Measurements from ENCODE around the gene NID1. TPM values are rescaled to one million over a fixed set of nuclear protein-coding genes. Genes with fewer than 3 reads are reported as not detected.

Gene NID1
- polyA plus RNA-seq, 1 donor from 2014 or later: 0.04 TPM

DNA sequence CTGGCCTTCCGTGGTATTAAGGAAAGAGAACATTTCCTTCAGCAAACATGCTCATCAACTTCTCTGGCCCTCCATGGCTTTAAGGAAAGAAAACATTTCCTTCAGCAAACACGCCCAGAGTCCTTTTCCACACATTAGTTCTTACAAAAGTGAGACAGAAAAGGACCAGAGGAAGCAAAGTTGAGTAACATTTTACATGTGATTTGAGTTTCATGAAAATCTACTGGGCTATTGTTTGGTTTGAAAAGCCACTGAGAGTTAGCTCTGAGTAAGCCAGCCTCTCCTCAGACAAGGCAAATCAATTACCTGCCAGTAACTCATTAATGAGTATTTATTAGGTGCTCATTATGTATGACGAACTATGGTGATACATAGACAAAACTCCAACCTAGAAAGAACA lies 78.0 kb downstream of the NID1 start:
- Histone ChIP-seq H3K36me3 (ENCODE audit: insufficient read depth, low read length) (no peaks in the 10 kb centered on the region), H2AFZ (ENCODE audit: low read depth, low read length) (no peak overlapping the region), H3K4me3 (ENCODE audit: low read length) (no peak overlapping the region), H3K9me2 (ENCODE audit: insufficient read depth, low read length) (no peaks in the 10 kb centered on the region), H3K27me3 (ENCODE audit: insufficient read depth, low read depth, low read length) (no peaks in the 10 kb centered on the region), H3K4me2 (ENCODE audit: low read length) (no peak overlapping the region), H4K20me1 (ENCODE audit: insufficient read depth) (no peaks in the 10 kb centered on the region), H3K79me2 (replicated peaks; ENCODE audit: insufficient read depth, low read length) (no peaks in the 10 kb centered on the region), H3K9ac (ENCODE audit: low read length) (no peak overlapping the region), H3F3A (ENCODE audit: insufficient read depth, low read length, poor library complexity, severe bottlenecking) (no peaks in the 10 kb centered on the region), H3K27ac (ENCODE audit: low read length) (no peak overlapping the region), H3K9me3 (ENCODE audit: low read length) (peaks cover 9% of the 10 kb centered on the region)
- TF ChIP-seq, protein P1, sequence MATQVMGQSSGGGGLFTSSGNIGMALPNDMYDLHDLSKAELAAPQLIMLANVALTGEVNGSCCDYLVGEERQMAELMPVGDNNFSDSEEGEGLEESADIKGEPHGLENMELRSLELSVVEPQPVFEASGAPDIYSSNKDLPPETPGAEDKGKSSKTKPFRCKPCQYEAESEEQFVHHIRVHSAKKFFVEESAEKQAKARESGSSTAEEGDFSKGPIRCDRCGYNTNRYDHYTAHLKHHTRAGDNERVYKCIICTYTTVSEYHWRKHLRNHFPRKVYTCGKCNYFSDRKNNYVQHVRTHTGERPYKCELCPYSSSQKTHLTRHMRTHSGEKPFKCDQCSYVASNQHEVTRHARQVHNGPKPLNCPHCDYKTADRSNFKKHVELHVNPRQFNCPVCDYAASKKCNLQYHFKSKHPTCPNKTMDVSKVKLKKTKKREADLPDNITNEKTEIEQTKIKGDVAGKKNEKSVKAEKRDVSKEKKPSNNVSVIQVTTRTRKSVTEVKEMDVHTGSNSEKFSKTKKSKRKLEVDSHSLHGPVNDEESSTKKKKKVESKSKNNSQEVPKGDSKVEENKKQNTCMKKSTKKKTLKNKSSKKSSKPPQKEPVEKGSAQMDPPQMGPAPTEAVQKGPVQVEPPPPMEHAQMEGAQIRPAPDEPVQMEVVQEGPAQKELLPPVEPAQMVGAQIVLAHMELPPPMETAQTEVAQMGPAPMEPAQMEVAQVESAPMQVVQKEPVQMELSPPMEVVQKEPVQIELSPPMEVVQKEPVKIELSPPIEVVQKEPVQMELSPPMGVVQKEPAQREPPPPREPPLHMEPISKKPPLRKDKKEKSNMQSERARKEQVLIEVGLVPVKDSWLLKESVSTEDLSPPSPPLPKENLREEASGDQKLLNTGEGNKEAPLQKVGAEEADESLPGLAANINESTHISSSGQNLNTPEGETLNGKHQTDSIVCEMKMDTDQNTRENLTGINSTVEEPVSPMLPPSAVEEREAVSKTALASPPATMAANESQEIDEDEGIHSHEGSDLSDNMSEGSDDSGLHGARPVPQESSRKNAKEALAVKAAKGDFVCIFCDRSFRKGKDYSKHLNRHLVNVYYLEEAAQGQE (IDR thresholded peaks at IDR 0.05; ENCODE audit: borderline replicate concordance): no peak

GRCh38 chr1:235984041-235984825 lies 80.7 kb downstream of the NID1 start:
- Histone ChIP-seq H2AFZ (ENCODE audit: low read depth, low read length) (no peak overlapping the region), H3K4me3 (ENCODE audit: low read length) (no peak overlapping the region), H4K20me1 (ENCODE audit: insufficient read depth) (no peaks in the 10 kb centered on the region), H3K27me3 (ENCODE audit: insufficient read depth, low read depth, low read length) (no peaks in the 10 kb centered on the region), H3K4me2 (ENCODE audit: low read length) (no peak overlapping the region), H3F3A (ENCODE audit: insufficient read depth, low read length, poor library complexity, severe bottlenecking) (no peaks in the 10 kb centered on the region), H3K9me3 (ENCODE audit: low read length) (peaks cover 1% of the 10 kb centered on the region), H3K79me2 (replicated peaks; ENCODE audit: insufficient read depth, low read length) (no peaks in the 10 kb centered on the region), H3K27ac (ENCODE audit: low read length) (no peak overlapping the region), H3K9ac (ENCODE audit: low read length) (no peak overlapping the region), H3K36me3 (ENCODE audit: insufficient read depth, low read length) (no peaks in the 10 kb centered on the region), H3K9me2 (ENCODE audit: insufficient read depth, low read length) (no peaks in the 10 kb centered on the region)
- TF ChIP-seq POLR2AphosphoS5 (IDR thresholded peaks at IDR 0.05) (no peak), TAF1 (IDR thresholded peaks at IDR 0.05; ENCODE audit: low read depth) (no peak), EP300 (conservative IDR thresholded peaks at IDR 0.05; ENCODE audit: poor library complexity, severe bottlenecking) (no peak), RAD21 (conservative IDR thresholded peaks at IDR 0.05) (no peak), EZH2 (IDR thresholded peaks at IDR 0.05; ENCODE audit: borderline replicate concordance, insufficient read depth, low read length, poor library complexity, severe bottlenecking) (no peak), MXI1 (conservative IDR thresholded peaks at IDR 0.05; ENCODE audit: poor library complexity, severe bottlenecking) (no peak), SMC3 (conservative IDR thresholded peaks at IDR 0.05; ENCODE audit: poor library complexity) (no peak)
- TF ChIP-seq, protein P2, sequence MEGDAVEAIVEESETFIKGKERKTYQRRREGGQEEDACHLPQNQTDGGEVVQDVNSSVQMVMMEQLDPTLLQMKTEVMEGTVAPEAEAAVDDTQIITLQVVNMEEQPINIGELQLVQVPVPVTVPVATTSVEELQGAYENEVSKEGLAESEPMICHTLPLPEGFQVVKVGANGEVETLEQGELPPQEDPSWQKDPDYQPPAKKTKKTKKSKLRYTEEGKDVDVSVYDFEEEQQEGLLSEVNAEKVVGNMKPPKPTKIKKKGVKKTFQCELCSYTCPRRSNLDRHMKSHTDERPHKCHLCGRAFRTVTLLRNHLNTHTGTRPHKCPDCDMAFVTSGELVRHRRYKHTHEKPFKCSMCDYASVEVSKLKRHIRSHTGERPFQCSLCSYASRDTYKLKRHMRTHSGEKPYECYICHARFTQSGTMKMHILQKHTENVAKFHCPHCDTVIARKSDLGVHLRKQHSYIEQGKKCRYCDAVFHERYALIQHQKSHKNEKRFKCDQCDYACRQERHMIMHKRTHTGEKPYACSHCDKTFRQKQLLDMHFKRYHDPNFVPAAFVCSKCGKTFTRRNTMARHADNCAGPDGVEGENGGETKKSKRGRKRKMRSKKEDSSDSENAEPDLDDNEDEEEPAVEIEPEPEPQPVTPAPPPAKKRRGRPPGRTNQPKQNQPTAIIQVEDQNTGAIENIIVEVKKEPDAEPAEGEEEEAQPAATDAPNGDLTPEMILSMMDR (IDR thresholded peaks at IDR 0.05; ENCODE audit: poor library complexity, severe bottlenecking): no peak
- TF ChIP-seq, protein P1 (IDR thresholded peaks at IDR 0.05; ENCODE audit: borderline replicate concordance): no peak
